ACHN (cell line): Measurements from ENCODE around the gene SLC12A8.

Experiments
- DNase-seq: peaks from one replicate; pipeline ENCODE4 v3.0.0-alpha.2; 2015
- in situ Hi-C: cut with HindIII; loops from 2 replicates; pipeline ENCODE4 v1.10.0; 2017; ENCODE audit warnings: low sequenced_read_pairs, low pct_ligation_motif_present, low pct_unique_long_range_greater_than_20kb

The SLC12A8 gene

DNA sequence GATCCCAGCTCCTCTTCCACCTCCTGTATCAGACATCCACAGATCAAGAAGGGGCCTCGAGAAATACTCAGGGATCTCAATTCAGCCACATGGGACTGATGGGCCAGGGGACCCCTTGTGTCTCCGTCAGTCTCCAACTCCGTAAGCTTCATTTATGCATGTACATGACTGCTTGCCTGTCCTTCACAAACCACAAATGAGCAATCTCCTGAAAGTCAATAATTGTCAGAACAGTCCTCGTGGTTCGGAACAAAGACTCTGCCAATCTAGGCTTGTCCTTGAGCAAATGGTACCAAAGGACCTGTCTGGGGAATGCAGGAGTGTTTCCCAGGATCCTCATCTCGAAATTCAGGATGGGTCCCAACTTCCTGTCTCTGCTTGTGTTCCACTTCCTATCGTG lies 20.8 kb downstream of the SLC12A8 start:
- DNase-seq, result no peak
- in situ Hi-C loops, result no loop called here

DNA sequence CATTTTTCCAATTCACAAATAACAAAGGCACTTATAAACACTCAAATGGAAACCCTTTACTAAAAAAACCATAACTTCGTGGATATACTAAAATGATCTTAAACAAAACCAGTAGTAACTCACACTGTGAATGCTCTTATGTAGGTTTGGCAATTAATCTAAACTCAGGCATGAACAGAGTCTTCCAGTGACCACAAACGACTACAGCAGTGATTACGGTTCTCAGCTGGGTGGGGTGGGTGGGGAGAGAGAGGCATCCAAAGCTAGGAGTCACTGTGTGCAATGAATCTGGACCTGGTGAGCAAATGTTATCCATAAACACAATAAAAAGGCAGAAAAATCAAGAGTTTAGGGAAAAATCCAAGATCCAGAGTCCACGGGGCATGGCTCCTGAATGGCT lies 21.3 kb downstream of the SLC12A8 start:
- no peak for DNase-seq
- in situ Hi-C loops, result no loop called here

DNA sequence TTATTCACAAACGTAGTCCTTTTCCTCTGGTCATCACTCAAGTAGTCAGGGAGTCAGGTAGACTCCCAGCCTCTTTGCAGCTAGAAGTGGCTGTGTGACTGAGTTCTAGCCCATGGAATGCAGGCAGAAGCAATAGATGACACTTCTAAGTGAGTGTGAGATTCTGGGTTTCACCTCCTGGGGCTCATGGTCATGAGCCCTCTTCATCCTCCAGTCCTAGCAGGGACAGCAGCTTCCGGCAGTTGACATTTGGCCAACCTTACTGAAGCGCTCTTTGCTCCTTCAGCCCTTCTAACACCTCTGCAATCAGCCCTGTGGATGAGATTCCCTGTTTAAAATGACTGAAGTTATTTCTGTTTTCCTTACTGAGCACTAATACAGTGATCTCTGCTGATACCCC lies 21.8 kb downstream of the SLC12A8 start:
- in situ Hi-C loops, result no loop called here
- DNase-seq, result no peak

DNA sequence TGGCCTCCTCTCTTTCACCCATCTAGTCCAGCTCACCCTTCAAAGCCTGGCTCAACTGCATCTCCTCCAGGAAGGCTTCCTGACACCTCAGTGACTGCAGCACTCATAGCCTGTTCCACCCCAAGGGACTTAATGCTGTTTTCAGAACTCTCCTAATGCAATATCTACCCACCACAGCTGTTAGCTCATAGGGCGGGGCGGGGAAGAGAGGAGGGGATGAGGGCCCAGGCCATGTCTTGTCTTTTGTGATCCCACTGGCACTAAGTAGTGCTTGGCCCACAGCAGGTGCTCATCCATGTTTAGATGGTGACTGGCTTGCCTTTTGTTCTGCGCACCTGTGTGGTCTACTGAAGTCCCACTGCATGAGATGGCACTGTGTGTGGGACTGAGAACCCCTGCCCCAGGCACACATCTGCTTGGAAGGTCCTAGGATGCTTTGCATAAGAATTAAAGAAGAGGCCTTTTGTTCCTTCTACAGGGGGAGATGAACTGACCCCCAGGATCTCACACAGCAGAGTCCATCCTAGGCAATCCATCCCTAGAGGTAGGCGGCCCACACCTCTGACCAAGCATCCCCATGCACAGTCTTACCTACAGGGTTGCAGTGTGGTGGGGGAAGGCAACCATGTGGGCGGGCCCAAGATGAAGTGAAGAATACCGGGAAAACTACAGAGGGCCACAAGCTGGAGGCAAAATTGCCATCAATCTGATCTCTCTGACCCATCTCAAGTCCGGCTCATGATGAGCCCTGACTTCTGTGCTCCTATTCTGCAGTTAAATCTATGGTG lies 23.0 kb downstream of the SLC12A8 start:
- no peak for DNase-seq
- in situ Hi-C loops, result no loop called here

DNA sequence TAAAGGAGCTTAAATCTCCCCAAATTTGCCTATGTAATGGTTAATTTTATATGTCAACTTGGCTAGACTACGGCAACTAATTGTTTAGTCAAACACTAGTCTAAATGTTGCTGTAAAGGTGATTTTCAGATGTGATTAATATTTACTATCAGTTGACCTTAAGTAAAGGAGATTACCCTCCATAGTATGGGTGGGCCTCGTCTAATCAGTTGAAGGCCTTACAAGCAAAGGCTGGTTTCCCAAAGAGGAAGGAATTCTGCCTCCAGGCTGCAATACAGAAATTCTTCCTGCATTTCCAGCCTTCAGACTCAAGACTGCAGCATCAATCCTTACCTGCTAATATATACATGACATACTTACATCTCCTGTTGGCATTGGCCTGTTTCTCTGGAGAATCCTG lies 23.6 kb downstream of the SLC12A8 start:
- DNase-seq, result no peak
- in situ Hi-C loops, result no loop called here

DNA sequence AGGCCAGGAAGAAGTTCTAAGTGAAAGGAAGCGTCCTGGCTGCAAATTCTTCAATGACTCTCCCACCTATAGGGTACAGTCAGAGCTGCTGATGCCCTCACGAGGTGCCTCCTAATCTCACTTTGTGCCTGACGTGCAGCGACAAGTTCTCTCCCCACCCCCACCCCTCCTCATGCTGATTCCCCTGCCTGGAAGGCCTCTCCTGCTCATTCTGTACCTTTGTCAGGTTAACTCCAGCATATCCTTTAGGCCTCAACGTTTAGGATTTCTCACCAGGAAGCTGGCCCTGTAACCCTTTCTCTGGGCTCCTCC lies 25.0 kb downstream of the SLC12A8 start:
- in situ Hi-C loops, result no loop called here
- DNase-seq, result no peak

DNA sequence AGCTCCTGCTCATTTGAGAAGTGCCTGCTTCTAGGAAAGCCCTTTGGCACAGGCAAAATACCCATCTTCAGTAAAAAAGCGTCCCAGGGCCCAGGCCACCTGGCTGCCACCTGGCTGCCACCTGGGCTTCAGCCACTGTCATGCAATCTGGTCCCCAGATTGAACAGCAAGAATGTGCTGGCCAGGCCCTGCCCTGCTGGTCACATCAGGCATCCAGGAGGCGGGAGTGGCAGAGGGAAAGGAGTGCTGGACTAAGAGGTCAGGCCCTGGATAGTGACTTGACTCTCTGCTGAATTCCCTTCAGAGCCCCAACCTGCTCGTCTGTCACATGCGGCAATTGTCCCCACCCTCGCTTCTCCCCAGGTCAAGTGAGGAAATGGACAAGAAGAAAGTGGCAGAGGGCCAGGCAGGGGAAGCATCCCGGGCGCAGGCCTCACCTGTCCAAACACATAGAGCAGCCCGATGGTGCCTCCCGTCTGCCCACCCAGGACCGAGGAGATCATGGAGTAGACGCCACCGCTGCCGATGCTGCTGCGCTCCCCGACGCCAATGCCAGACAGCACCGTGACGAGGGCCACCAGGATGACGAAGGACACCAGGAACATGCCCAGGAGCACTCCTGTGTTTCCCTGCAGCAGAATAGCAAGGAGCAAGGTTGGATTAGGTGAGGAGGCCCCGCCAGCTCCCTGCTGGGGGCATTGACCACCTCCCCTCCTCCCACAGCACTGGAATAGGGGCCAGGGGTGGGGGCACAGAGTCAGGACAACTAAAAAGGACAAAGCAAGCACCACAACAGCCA lies 25.5 kb downstream of the SLC12A8 start:
- no peak for DNase-seq
- in situ Hi-C loops, result no loop called here

DNA sequence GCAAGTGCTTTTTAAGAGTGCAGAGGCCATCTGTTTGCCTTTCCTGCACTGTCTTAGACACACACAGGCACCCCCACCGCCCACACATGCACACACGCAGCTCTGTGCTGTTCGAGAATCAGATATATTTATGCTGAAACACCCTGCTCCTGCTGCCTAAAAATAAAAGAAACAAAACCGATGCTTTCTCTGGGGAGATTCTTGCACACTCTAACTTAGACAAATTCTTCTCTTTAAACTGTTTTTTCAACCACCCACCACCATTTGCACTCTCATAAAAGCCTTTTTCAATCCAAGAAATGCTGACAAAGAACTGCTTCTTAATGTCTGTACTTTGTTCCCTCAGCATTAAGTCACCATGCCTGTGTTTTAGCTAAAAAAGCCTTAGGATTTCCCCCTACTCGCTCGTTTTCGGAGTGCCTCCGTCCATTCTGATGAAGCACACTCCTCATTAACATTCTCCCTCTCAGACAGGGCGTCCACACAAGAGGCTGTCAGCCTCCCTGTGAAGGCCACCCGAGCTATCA lies 26.2 kb downstream of the SLC12A8 start:
- in situ Hi-C loops, result no loop called here
- DNase-seq, result no peak

DNA sequence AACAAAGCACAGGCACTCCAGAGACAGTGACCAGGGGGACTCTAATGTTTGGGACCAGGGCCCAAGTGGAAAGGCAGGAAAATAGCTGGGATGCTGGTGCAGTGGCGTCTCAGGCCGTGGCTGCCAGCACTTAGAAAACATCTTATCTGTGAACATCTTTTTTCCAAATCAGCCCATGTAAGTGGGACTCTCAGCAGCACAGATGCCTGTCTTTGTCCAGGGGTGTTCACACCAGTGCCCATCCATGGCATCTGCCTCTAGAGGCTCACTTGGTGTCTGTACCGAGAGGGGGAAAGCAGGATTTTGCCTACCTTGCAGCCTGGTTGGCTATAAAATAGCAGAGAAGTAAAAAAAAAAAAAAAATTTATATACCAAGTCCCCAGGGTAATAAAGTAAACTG lies 26.7 kb downstream of the SLC12A8 start:
- in situ Hi-C loops, result no loop called here

DNA sequence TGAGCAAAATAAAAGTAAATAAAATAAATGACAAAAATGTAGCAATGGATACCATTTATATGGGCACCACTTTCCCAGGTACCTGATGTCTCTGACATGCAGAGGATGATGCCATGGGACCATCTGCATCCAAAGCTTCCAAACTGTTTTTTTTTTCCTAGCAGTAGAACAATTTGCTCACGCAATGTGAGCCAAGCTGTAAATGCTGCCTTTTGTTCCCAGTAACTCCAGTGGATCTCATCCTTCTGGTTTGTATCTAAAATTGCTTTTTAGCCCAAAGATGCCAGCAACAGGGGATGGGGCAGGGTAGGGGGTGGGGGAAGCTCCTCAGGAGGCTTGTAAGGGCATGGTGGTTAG lies 32.7 kb downstream of the SLC12A8 start:
- in situ Hi-C loops, result no loop called here

More for the DNA sequence above, 26.7 kb downstream of the SLC12A8 start:
- no peak for DNase-seq

DNA sequence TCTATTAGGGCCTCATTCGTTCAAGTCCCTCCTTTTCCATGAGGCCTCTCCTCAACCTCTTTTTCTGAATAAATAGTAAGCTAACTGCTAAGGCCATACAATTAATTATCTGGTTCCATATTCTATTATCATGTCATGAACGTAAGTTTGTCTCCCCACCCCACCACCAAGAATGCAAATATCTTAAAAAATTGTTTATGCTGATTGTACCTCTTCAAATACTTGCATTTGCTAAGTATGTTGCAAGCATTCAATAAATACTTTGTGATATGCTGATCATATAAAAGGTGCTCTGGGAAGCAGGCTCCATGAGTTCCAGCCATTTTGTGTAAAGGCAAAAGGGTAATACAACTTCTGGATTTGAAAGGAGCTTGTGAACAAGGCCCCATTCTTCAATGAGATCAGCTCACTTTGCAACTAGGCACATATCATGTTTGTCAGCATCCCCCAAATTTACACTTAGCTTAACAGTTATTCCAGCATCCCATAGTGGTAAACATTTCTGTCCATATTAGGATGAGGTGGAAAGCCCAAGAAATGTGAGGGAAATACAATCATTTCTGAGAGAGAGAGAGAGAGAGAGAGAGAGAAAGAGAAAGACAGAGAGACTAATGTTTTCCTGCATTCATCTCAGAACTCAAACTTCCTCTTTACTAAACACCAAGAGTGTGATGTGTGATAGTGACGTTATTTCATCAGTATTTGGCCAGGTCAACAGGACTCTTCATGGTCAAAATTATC lies 33.2 kb downstream of the SLC12A8 start:
- DNase-seq, result no peak
- in situ Hi-C loops, result no loop called here

More for the DNA sequence above, 32.7 kb downstream of the SLC12A8 start:
- no peak for DNase-seq

DNA sequence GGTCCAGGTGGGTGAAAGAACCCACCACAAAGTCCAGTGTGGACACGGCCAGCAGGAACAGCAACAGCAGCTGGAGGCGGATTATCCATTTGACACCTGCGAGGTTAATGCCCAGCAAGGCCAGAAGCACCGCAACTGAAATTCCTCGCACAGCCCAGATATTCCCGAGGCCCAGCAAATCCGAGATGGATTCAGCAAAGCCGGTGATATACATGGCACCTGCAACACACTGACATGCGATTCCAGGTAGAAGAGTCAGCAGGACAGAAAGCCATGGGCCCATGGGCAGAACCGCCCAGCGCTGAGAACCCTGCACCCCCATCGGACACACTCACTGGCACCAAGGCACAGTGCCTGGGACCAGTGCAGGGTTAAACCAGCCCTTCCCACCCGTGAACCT lies 34.8 kb downstream of the SLC12A8 start:
- no peak for DNase-seq
- in situ Hi-C loops, result no loop called here

DNA sequence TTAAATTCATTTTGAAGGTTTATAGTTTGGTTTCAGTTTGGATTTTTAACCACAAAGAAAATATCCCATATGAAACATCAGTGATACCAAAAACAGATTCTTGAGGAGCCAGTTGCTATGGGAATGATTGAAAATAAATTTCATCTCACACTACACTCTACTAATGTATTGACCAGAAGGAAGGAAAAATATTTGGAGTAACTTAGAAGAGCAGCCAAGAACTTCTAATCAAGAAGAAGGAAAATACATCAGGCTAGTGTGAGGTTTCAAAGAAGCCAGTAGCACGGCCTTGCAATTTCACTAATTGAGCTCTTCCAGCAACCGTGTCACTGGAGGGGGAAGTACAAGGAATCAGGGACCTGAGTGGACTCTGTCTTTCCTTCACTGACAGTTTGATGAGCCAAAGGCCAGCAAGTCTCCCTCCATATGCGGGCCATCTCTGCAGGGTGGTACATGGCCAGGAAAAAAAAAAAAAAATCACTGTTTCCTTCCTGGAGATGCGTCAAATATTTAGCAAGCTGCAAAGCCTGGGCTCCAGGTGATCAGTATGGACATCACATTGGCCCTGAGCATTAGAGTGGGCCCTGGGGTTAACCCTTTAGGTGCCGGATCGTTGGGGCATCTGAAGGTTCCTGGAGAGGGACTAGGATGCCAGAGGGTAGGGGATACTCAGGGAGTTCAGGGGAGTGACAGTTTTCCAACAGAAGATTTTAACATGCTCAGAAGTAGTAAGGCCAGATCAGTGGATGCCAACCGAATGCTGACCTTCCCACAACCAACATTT lies 37.1 kb downstream of the SLC12A8 start:
- in situ Hi-C loops, result no loop called here
- DNase-seq, result no peak

DNA sequence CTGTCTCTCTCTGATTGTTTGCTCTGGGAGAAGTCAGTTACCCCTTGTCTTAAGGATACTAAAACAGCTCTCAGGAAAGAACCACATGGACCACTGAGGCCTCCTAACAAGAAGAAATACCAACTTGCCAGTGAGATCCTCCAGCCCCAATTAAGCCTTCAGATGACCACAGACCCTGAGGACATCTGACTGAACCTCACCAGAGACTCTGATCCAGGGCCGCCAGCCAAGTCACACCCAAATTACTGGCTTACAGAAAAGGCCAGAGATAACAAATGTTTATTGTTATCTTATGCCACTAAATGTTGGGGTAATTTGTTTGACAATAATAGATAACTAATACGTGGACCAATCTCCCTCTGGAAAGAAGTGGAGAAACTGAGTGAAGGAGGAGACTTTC lies 40.2 kb downstream of the SLC12A8 start:
- no peak for DNase-seq
- in situ Hi-C loops, result no loop called here

DNA sequence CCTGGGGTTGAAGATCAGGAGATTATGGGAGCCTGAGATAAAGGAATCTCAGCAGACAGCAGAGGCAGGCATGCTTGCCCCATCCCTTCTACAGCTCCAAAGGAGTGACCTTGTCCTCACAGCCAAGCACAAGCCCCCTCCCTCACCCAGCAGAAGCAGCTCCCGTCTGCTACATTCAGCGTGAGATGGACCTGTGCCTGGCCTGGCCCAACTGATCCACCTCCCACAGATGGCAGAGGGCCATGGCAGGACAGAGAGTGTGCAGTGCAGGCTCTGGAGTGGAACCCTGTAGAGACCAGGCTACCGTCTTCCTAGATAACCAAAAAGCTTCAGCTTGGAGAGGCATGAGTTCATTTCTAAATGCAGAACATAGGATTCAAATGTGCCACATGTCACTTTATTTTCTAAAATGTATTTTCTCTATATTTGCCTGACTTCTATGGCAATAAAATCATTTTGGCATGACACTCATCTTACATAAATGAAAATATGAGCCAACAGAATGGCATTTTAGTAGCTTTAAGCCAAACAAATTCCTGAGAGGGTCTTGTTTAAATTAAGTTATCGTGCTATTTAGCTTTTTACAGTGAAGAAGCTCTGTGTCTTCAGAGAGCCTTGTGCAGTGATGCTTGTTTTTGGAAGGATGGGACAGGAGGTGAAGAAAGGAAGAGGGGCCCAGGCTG lies 43.7 kb downstream of the SLC12A8 start:
- in situ Hi-C loops, result no loop called here
- no peak for DNase-seq

DNA sequence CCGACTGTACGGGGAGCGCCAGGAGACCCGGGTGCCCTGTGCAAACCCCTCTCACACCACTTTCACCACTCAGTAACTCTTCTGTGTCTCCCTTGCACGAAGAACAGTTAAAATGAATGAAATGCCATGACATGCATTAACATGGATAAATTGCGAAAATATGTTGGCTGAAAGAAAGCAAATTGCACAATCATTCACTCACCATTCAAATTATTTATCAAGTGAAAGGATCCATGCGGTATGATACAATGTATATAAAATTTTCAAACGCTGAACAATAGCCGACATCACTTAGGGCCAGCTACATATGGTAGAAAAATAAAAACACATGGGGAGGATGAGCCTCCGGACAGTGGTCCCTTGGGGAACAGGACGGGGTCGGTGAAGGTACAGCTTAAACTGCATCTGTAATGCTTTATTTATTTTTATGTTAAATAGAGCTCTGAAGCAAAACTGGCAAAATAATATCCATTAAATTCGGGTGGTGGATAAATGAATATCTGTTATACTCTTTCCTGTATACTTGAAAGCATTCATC lies 45.9 kb downstream of the SLC12A8 start:
- no peak for DNase-seq
- in situ Hi-C loops, result no loop called here

DNA sequence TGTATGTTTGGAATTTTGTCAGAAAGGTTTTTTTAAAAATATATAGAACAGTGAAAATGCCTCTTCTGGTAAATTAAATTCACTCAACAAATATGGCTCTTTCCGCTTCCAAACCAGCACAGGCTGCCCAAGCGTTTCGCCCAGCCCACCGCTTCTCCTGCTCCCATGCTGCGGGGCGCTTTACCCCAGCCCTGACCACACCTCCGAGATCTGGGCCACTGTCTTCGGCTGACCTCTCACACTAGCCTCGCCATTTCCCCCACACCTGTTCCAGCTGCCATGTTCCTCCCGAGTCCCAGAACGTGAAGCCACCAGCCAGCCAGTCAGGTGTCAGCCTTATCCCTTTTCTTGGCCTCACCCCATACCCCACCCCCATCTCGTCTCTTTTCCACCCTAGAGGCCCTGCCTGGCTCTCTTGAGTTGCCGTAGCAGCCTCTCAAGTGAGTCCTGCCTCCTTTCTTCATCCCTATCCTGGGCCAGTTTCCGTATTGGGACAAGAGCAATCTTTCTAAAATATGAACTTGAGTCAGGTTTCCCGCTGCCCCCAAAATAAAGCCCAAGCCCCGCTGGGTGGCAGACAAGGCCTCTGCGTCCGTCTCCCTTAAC lies 46.5 kb downstream of the SLC12A8 start:
- in situ Hi-C loops, result no loop called here
- no peak for DNase-seq
